Measurements from ENCODE around the gene CDK5RAP1.
"Not testable (repeated sequence)": the region's sequence is repeated elsewhere in the genome, so short reads cannot be mapped to it uniquely, and the experiment has no call there.

Gene CDK5RAP1

DNA sequence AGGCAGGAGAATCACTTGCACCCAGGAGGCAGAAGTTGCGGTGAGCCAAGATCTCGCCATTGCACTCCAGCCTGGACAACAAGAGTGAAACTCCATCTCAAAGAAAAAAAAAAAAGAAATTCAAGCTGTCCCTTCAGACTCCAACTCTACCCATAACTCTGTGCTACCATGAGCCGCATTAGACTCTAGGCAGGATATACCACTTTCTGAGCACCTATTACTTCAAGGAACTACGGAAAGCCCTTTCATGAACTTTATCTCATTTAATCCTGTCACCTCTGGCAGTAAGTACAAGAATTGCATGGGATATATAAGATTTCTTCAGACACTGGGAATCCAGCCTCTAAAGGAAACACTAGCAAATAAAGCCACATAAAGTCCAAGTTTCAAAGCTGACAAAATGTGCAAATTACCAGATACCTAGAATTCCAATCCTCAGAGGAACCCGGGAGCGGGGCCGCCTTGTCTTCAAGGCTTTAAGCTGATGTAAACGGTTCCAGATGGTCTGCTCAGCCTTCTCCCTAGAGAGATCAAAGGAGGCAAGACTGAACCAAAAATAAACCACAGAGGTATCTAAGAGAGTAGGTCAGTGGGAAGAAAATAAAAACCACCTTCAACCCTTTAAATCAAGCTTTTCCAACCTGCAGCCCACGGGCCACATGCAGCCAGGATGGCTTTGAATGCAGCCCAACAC is 9.4 kb downstream of the CDK5RAP1 start:
- no peaks in the 10 kb centered on the region for H3K9me3 Mint-ChIP-seq
- peaks cover 73% of the 10 kb centered on the region for H3K36me3 Mint-ChIP-seq (ENCODE audit: insufficient read depth)
- no peaks in the 10 kb centered on the region for H3K27me3 Mint-ChIP-seq
- H3K4me1 Mint-ChIP-seq, result peaks cover 9% of the 10 kb centered on the region
- DNase-seq (ENCODE audit: low spot score in 2 of 2), result no peak
- no peak for ATAC-seq (replicated peaks; ENCODE audit: extremely low read depth, poor library complexity, severe bottlenecking)
- H3K4me3 Mint-ChIP-seq, result no peak overlapping the region
- H3K27ac Mint-ChIP-seq (ENCODE audit: low read depth), result no peak overlapping the region

DNA sequence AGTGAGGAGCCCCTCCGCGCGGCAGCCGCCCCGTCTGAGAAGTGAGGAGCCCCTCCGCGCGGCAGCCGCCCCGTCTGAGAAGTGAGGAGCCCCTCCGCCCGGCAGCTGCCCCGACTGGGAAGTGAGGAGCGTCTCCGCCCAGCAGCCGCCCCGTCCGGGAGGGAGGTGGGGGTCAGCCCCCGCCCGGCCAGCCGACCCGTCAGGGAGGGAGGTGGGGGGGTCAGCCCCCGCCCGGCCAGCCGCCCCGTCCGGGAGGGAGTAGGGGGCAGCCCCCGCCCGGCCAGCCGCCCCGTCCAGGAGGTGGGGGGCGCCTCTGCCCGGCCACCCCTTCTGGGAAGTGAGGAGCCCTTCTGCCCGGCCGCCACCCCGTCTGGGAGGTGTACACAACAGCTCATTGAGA is 12.0 kb downstream of the CDK5RAP1 start:
- not testable (repeated sequence) for H3K27ac Mint-ChIP-seq (ENCODE audit: low read depth); H3K27me3 Mint-ChIP-seq; H3K4me1 Mint-ChIP-seq; DNase-seq (ENCODE audit: low spot score in 2 of 2); H3K4me3 Mint-ChIP-seq; H3K9me3 Mint-ChIP-seq; ATAC-seq (replicated peaks; ENCODE audit: extremely low read depth, poor library complexity, severe bottlenecking)
- peaks cover 70% of the 10 kb centered on the region for H3K36me3 Mint-ChIP-seq (ENCODE audit: insufficient read depth)

DNA sequence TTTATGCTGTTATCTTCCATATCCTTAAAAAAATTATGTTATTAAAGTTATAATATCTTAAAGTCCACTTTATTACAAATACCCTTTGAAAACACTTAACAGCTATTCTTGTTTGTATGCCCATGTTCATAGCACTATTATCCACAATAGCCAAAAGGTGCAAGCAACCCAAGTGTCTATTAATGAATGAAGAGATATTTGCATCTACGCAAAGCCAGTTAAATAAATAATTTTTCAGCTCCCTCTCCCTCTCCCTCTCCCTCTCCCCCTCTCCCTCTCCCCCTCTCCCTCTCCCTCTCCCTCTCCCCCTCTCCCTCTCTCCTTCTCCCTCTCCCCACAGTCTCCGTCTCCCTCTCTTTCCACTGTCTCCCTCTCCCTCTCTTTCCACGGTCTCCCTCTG is 13.1 kb downstream of the CDK5RAP1 start:
- ATAC-seq (replicated peaks; ENCODE audit: extremely low read depth, poor library complexity, severe bottlenecking) (no peak), DNase-seq (ENCODE audit: low spot score in 2 of 2) (no peak)
- H3K4me3 Mint-ChIP-seq, result no peak overlapping the region
- no peaks in the 10 kb centered on the region for H3K27me3 Mint-ChIP-seq
- no peaks in the 10 kb centered on the region for H3K4me1 Mint-ChIP-seq
- peak overlapping the region; percentile 90 for H3K27ac Mint-ChIP-seq (ENCODE audit: low read depth)
- no peaks in the 10 kb centered on the region for H3K9me3 Mint-ChIP-seq
- H3K36me3 Mint-ChIP-seq (ENCODE audit: insufficient read depth), result peaks cover 66% of the 10 kb centered on the region

DNA sequence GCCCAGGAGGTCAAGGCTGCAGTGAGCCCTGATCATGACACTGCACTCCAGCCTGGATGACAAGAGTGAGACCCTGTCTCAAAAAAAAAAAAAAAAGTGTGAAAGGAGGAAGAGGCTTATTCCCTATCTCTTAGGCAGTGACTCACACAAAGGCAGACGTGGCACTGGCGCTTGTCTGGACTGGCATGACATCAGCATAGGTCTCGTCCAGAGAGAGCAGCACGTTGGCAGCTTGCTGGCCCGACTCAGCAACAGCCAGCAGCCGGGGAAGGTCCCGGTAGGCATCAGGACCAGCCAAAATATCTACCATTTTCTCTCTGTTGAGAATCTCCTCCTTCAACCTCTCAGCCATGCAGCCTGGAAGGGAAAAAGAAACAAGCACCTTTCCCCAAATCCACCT is 14.1 kb downstream of the CDK5RAP1 start:
- no peaks in the 10 kb centered on the region for H3K9me3 Mint-ChIP-seq
- no peaks in the 10 kb centered on the region for H3K27me3 Mint-ChIP-seq
- H3K4me1 Mint-ChIP-seq, result no peaks in the 10 kb centered on the region
- ATAC-seq (replicated peaks; ENCODE audit: extremely low read depth, poor library complexity, severe bottlenecking), result no peak
- no peak for DNase-seq (ENCODE audit: low spot score in 2 of 2)
- no peak overlapping the region for H3K27ac Mint-ChIP-seq (ENCODE audit: low read depth)
- no peak overlapping the region for H3K4me3 Mint-ChIP-seq
- peaks cover 59% of the 10 kb centered on the region for H3K36me3 Mint-ChIP-seq (ENCODE audit: insufficient read depth)

GRCh38 chr20:33386673-33387072 is 14.6 kb downstream of the CDK5RAP1 start:
- Mint-ChIP-seq H3K27ac (ENCODE audit: low read depth) (no peak overlapping the region), H3K4me3 (no peak overlapping the region), H3K36me3 (ENCODE audit: insufficient read depth) (peaks cover 60% of the 10 kb centered on the region), H3K27me3 (no peaks in the 10 kb centered on the region), H3K9me3 (no peaks in the 10 kb centered on the region), H3K4me1 (no peaks in the 10 kb centered on the region)
- ATAC-seq (replicated peaks; ENCODE audit: extremely low read depth, poor library complexity, severe bottlenecking), result no peak
- no peak for DNase-seq (ENCODE audit: low spot score in 2 of 2)

GRCh38 chr20:33377366-33377765 is 24.0 kb downstream of the CDK5RAP1 start:
- H3K27ac Mint-ChIP-seq (ENCODE audit: low read depth), result no peak overlapping the region
- H3K4me1 Mint-ChIP-seq, result peaks cover 8% of the 10 kb centered on the region
- H3K27me3 Mint-ChIP-seq, result no peaks in the 10 kb centered on the region
- no peak overlapping the region for H3K4me3 Mint-ChIP-seq
- peaks cover 43% of the 10 kb centered on the region for H3K36me3 Mint-ChIP-seq (ENCODE audit: insufficient read depth)
- no peak for DNase-seq (ENCODE audit: low spot score in 2 of 2)
- no peak for ATAC-seq (replicated peaks; ENCODE audit: extremely low read depth, poor library complexity, severe bottlenecking)
- H3K9me3 Mint-ChIP-seq, result no peaks in the 10 kb centered on the region

DNA sequence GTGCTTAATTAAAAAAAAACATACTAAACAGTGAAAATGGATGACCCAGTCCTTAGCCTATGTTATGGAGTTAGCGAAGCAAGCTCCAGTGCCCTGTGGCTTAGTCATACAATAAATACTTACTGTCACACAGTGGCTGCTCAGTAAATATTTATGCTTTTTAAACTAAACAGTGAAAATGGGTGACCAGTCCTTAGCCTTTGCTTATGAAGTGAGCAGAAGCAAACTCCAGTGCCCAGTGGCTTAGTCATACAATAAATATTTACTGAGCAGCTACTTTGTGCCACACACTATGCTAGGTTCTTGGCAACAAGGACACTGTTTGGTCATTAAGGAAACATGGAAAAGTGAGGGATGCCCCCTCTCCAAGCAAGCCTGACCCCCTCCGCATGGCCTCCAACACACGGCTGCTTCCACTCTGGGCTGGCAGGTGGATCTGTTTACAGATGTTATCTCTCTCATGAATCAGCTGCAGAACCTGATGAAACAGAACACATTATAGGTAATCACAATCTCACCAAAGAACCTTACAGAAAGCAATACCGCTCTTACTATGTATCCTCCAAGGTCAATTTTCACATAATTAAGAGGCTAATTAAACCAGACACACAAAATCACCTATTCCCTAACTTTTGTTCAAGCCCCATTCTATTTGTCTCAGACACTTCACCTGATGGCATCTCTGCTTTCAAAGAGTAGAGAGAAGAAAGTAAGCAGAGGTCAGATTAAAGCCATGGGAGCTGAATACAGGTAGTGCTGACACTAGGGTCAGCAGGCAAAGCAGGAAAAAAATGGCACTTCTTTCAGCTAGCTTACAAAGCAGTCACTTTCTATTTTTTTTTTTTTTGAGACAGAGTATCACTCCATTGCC is 27.3 kb downstream of the CDK5RAP1 start:
- H3K9me3 Mint-ChIP-seq, result no peaks in the 10 kb centered on the region
- peaks cover 23% of the 10 kb centered on the region for H3K4me1 Mint-ChIP-seq
- H3K27me3 Mint-ChIP-seq, result no peaks in the 10 kb centered on the region
- ATAC-seq (replicated peaks; ENCODE audit: extremely low read depth, poor library complexity, severe bottlenecking), result no peak
- no peak for DNase-seq (ENCODE audit: low spot score in 2 of 2)
- H3K4me3 Mint-ChIP-seq, result no peak overlapping the region
- H3K36me3 Mint-ChIP-seq (ENCODE audit: insufficient read depth), result peaks cover 43% of the 10 kb centered on the region
- H3K27ac Mint-ChIP-seq (ENCODE audit: low read depth), result peak overlapping the region; percentile 8

- DNase-seq (ENCODE audit: low spot score in 2 of 2), result no peak
- no peaks in the 10 kb centered on the region for H3K27me3 Mint-ChIP-seq
- H3K4me3 Mint-ChIP-seq, result no peak overlapping the region
- H3K27ac Mint-ChIP-seq (ENCODE audit: low read depth), result peak overlapping the region; percentile 67
- peaks cover 23% of the 10 kb centered on the region for H3K4me1 Mint-ChIP-seq
- peaks cover 44% of the 10 kb centered on the region for H3K36me3 Mint-ChIP-seq (ENCODE audit: insufficient read depth)
- no peaks in the 10 kb centered on the region for H3K9me3 Mint-ChIP-seq
- ATAC-seq (replicated peaks; ENCODE audit: extremely low read depth, poor library complexity, severe bottlenecking), result no peak
Measured at GRCh38 chr20:33372993-33373441, 28.3 kb downstream of the CDK5RAP1 start.

GRCh38 chr20:33370291-33370690 is 31.0 kb downstream of the CDK5RAP1 start:
- DNase-seq (ENCODE audit: low spot score in 2 of 2) (peak; percentile 19 to 75), ATAC-seq (replicated peaks; ENCODE audit: extremely low read depth, poor library complexity, severe bottlenecking) (peak; percentile 85)
- peaks cover 23% of the 10 kb centered on the region for H3K4me1 Mint-ChIP-seq
- H3K27me3 Mint-ChIP-seq, result no peaks in the 10 kb centered on the region
- H3K4me3 Mint-ChIP-seq, result peak overlapping the region; percentile 58
- no peaks in the 10 kb centered on the region for H3K9me3 Mint-ChIP-seq
- peaks cover 54% of the 10 kb centered on the region for H3K36me3 Mint-ChIP-seq (ENCODE audit: insufficient read depth)
- peak overlapping the region; percentile 67 for H3K27ac Mint-ChIP-seq (ENCODE audit: low read depth)

- Mint-ChIP-seq H3K27ac (ENCODE audit: low read depth) (no peak overlapping the region), H3K36me3 (ENCODE audit: insufficient read depth) (peaks cover 68% of the 10 kb centered on the region), H3K9me3 (no peaks in the 10 kb centered on the region), H3K4me3 (no peak overlapping the region), H3K4me1 (no peaks in the 10 kb centered on the region), H3K27me3 (no peaks in the 10 kb centered on the region)
- DNase-seq (ENCODE audit: low spot score in 2 of 2), result no peak
- no peak for ATAC-seq (replicated peaks; ENCODE audit: extremely low read depth, poor library complexity, severe bottlenecking)
Measured at GRCh38 chr20:33362898-33363297, 38.4 kb downstream of the CDK5RAP1 start.

GRCh38 chr20:33359399-33360261 is 41.7 kb downstream of the CDK5RAP1 start:
- DNase-seq (ENCODE audit: low spot score in 2 of 2), result no peak
- no peak for ATAC-seq (replicated peaks; ENCODE audit: extremely low read depth, poor library complexity, severe bottlenecking)
- no peak overlapping the region for H3K4me3 Mint-ChIP-seq
- H3K27ac Mint-ChIP-seq (ENCODE audit: low read depth), result peak overlapping the region; percentile 58
- H3K4me1 Mint-ChIP-seq, result no peaks in the 10 kb centered on the region
- H3K27me3 Mint-ChIP-seq, result no peaks in the 10 kb centered on the region
- no peaks in the 10 kb centered on the region for H3K9me3 Mint-ChIP-seq
- H3K36me3 Mint-ChIP-seq (ENCODE audit: insufficient read depth), result peaks cover 66% of the 10 kb centered on the region

GRCh38 chr20:33353013-33353402 is 48.3 kb downstream of the CDK5RAP1 start:
- Mint-ChIP-seq H3K4me3 (no peak overlapping the region), H3K4me1 (peaks cover 5% of the 10 kb centered on the region), H3K27me3 (no peaks in the 10 kb centered on the region), H3K36me3 (ENCODE audit: insufficient read depth) (peaks cover 28% of the 10 kb centered on the region), H3K27ac (ENCODE audit: low read depth) (peak overlapping the region; percentile 29), H3K9me3 (no peaks in the 10 kb centered on the region)
- ATAC-seq (replicated peaks; ENCODE audit: extremely low read depth, poor library complexity, severe bottlenecking) (no peak), DNase-seq (ENCODE audit: low spot score in 2 of 2) (no peak)

All from central memory CD8-positive, alpha-beta T cell (primary cell).